AG09319 (cell line): ENCODE measurements around the gene TSHR.

Experiments used
- DNase-seq: peaks from one replicate; pipeline ENCODE4 v3.0.0-alpha.2; 2010; ENCODE audit warnings: low read depth; ENCODE audit errors: extremely low read depth
- CTCF ChIP-seq: IDR thresholded peaks from 2 replicates; pipeline ENCODE4 v1.5.1; 2011; ENCODE audit warnings: low read depth, mild to moderate bottlenecking, inconsistent platforms, low read length, moderate library complexity

Gene TSHR

GRCh38 chr14:80954687-80955299, 628 bp upstream of the TSHR start:
- DNase-seq: peak; percentile 32
- TF ChIP-seq CTCF: peak; percentile 83

- DNase-seq: no peak
- TF ChIP-seq CTCF: no peak
Measured at GRCh38 chr14:80956102-80956501, 681 bp downstream of the TSHR start.

GRCh38 chr14:80956922-80957321, 1.5 kb downstream of the TSHR start:
- no peak for DNase-seq
- TF ChIP-seq CTCF: no peak

- no peak for DNase-seq
- no peak for TF ChIP-seq CTCF
Measured at GRCh38 chr14:80957613-80958012, 2.2 kb downstream of the TSHR start.

- DNase-seq: no peak
- no peak for TF ChIP-seq CTCF
Measured at GRCh38 chr14:80958226-80958625, 2.8 kb downstream of the TSHR start.

- no peak for DNase-seq
- TF ChIP-seq CTCF: no peak
Measured at GRCh38 chr14:80958939-80959338, 3.5 kb downstream of the TSHR start.

GRCh38 chr14:80959496-80959895, 4.1 kb downstream of the TSHR start:
- no peak for TF ChIP-seq CTCF
- no peak for DNase-seq
